Measurements from ENCODE around the gene SBSN.

DNA sequence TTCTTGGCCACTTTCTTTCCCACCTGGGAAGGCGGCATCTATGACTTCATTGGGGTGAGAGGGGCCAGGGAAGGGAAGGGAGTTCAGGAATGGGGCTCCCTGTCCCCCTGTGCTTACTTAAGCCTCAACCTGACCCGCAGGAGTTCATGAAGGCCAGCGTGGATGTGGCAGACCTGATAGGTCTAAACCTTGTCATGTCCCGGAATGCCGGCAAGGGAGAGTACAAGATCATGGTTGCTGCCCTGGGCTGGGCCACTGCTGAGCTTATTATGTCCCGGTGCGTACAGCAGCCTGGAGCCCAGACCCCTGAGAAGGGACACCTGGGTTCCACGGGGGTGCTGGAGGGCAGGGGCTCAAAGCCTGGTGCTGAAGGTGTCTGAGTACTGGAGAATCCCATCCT, 18.4 kb upstream of the SBSN start:
- TF ChIP-seq EZH2 (IDR thresholded peaks at IDR 0.05; ENCODE audit: insufficient read depth, poor library complexity, severe bottlenecking) (no peak), EZH2phosphoT487 (IDR thresholded peaks at IDR 0.05; ENCODE audit: insufficient read depth, low read depth) (no peak)

All from GM23248 (cell line).